Gastrocnemius medialis (tissue), 4 donors: ENCODE measurements around the gene ASCL1.

ENCODE experiments used
- POLR2A ChIP-seq, 2 donors: fragments of 450-650 bp; IDR thresholded peaks; one replicate each; pipeline ENCODE4 v1.6.1; 2017; ENCODE audit warnings: antibody characterized with exemption in 2 of 2, mild to moderate bottlenecking in 2 of 2, moderate library complexity in 2 of 2
- TF ChIP-seq, protein P1 (sequence below), 5 experiments: fragments of 450-650 bp in 3 of 5; fragments of 200-600 bp in 2 of 5; sonication (generic) in 2 of 5; IDR thresholded peaks in 4 of 5; conservative IDR thresholded peaks in 1 of 5; 1 replicate in 4 of 5; 2 replicates in 1 of 5; pipeline ENCODE4 v1.5.1; 2016 to 2019; ENCODE audit warnings: antibody characterized with exemption in 5 of 5, mild to moderate bottlenecking in 3 of 5, moderate library complexity in 3 of 5

DNA sequence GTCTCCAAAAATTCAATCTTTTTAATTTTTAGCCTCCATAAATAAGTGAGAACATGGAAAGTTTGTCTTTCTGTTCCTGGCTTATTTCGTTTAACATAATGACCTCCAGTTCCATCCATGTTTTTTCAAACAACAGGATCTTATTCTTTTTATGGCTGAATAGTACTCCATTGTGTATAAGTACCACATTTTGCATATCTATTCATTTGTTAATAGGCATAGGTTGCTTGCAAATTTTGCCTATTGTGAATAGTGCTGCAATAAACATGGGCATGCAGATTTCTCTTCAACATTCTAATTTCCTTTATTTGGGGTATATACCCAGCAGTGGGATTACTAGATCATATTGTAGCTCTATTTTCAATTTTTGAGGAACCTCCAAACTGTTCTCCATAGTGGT lies 24.3 kb upstream of the ASCL1 start:
- TF ChIP-seq, protein P1, sequence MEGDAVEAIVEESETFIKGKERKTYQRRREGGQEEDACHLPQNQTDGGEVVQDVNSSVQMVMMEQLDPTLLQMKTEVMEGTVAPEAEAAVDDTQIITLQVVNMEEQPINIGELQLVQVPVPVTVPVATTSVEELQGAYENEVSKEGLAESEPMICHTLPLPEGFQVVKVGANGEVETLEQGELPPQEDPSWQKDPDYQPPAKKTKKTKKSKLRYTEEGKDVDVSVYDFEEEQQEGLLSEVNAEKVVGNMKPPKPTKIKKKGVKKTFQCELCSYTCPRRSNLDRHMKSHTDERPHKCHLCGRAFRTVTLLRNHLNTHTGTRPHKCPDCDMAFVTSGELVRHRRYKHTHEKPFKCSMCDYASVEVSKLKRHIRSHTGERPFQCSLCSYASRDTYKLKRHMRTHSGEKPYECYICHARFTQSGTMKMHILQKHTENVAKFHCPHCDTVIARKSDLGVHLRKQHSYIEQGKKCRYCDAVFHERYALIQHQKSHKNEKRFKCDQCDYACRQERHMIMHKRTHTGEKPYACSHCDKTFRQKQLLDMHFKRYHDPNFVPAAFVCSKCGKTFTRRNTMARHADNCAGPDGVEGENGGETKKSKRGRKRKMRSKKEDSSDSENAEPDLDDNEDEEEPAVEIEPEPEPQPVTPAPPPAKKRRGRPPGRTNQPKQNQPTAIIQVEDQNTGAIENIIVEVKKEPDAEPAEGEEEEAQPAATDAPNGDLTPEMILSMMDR (IDR thresholded peaks at IDR 0.05 in 4 of 5, conservative IDR thresholded peaks at IDR 0.05 in 1 of 5), result no peak
- no peak for TF ChIP-seq POLR2A (IDR thresholded peaks at IDR 0.05)
